ENCODE data around the gene PPM1J. TPM values are rescaled to one million over a fixed set of nuclear protein-coding genes. Genes with fewer than 3 reads are reported as not detected.

The PPM1J gene
- polyA plus RNA-seq, 1 of the 3 experiments (the other 2 are of a cell fraction): 5.3 TPM

DNA sequence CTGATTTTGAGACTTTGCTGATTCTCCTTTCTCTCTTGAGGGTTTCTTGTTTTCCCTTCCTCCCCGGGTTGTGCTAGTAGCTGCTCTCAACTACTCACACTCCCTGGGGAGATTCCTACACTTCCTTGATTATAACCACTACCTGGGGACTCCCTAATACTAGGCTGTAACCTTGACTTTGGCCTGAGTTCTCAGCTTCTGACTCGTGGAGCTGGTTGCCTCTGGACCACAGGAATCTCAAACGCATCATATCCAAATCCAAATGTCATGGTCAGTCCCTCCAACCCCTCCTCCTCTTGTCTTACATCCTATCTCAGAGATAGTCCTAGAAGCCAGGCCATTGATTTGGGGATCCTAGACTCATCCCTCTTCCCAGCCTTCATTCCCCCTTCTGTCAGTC lies 28.7 kb downstream of the PPM1J start (continued):
- no peak for TF ChIP-seq USF2 (IDR thresholded peaks at IDR 0.05; ENCODE audit: borderline replicate concordance, low read depth, low read length)
- no peak for TF ChIP-seq JUND (IDR thresholded peaks at IDR 0.05)
- TF ChIP-seq FOXJ3 (CRISPR knock-in tag; IDR thresholded peaks at IDR 0.05): no peak
- TF ChIP-seq RCOR1 (IDR thresholded peaks at IDR 0.05; ENCODE audit: low read length): no peak

GRCh38 chr1:112685913-112686312 lies 29.2 kb downstream of the PPM1J start:
- no peak for DNase-seq
- ChIA-PET CTCF (interaction anchor here (0.9 to 1.8 kb wide), 4 partner anchors 11 to 17 kb away, joined by 3 read pairs; no protein-coding TSS in a partner anchor), POLR2A (no interaction called here)
- Histone ChIP-seq H3K4me1 (ENCODE audit: control insufficient read depth in 1 of 2, insufficient read depth in 2 of 2, low read depth in 1 of 2, low read length in 1 of 2) (no peaks in the 10 kb centered on the region; a peak in 1 of 4 replicates), H3F3A (replicated peaks; ENCODE audit: insufficient read depth) (no peaks in the 10 kb centered on the region), H3K9ac (no peak overlapping the region), H3K79me2 (ENCODE audit: insufficient read depth) (peaks cover 52% of the 10 kb centered on the region), H4K20me1 (ENCODE audit: insufficient read depth) (peaks cover 19% of the 10 kb centered on the region), H3K4me3 (ENCODE audit: low read depth in 2 of 2, low read length in 1 of 2) (no peak overlapping the region), H3K9me2 (no peaks in the 10 kb centered on the region), H3K4me2 (no peak overlapping the region), H3K9me3 (no peaks in the 10 kb centered on the region), H2AFZ (ENCODE audit: low read depth) (no peak overlapping the region), H3K27me3 (ENCODE audit: insufficient read depth) (no peaks in the 10 kb centered on the region), H3K27ac (ENCODE audit: low read depth in 2 of 2, low read length in 1 of 2) (no peak overlapping the region), H3K36me3 (replicated peaks in 1 of 2; ENCODE audit: control insufficient read depth in 1 of 2, insufficient read depth in 2 of 2, low read length in 1 of 2) (peaks cover 8 to 12% of the 10 kb centered on the region in 2 experiments)
- TF ChIP-seq RAD21 (IDR thresholded peaks at IDR 0.05; ENCODE audit: low read length): no peak
- TF ChIP-seq, protein P1, sequence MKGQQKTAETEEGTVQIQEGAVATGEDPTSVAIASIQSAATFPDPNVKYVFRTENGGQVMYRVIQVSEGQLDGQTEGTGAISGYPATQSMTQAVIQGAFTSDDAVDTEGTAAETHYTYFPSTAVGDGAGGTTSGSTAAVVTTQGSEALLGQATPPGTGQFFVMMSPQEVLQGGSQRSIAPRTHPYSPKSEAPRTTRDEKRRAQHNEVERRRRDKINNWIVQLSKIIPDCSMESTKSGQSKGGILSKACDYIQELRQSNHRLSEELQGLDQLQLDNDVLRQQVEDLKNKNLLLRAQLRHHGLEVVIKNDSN (IDR thresholded peaks at IDR 0.05; ENCODE audit: borderline replicate concordance, low read depth): no peak
- WGBS (ENCODE audit: low lambda C conversion rate): 93% methylated on average over 5 of the region's 5 CpGs

DNA sequence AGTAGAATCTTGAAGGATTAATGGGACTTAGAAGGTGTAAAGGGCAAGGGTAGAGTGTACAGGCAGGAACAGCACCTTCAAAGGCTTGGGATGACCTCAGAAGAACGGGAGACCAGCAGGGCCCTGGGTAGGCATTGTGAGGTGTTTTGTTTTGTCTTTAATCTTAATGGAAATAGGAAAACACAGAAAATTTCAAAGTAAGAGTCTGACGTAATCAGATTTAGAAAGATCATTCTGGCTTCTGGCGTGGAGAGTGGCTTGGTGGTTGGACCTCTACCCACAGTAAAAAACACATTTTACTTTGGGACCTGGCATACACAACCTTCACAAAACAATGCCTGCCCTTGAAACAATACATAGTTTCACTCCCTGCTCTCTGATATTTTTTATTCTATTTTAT lies 36.5 kb downstream of the PPM1J start:
- Histone ChIP-seq H3K9me2 (no peaks in the 10 kb centered on the region), H3K4me3 (ENCODE audit: low read depth in 2 of 2, low read length in 1 of 2) (no peak overlapping the region), H3K27me3 (ENCODE audit: insufficient read depth) (no peaks in the 10 kb centered on the region), H3F3A (replicated peaks; ENCODE audit: insufficient read depth) (peaks cover 7% of the 10 kb centered on the region), H3K4me2 (no peak overlapping the region), H3K9ac (no peak overlapping the region), H2AFZ (ENCODE audit: low read depth) (no peak overlapping the region), H3K79me2 (ENCODE audit: insufficient read depth) (peaks cover 74% of the 10 kb centered on the region), H3K27ac (ENCODE audit: low read depth in 2 of 2, low read length in 1 of 2) (no peak overlapping the region), H3K4me1 (ENCODE audit: control insufficient read depth in 1 of 2, insufficient read depth in 2 of 2, low read depth in 1 of 2, low read length in 1 of 2) (peaks cover 7 to 10% of the 10 kb centered on the region in 2 experiments; a peak in 3 of 4 replicates), H3K36me3 (replicated peaks in 1 of 2; ENCODE audit: control insufficient read depth in 1 of 2, insufficient read depth in 2 of 2, low read length in 1 of 2) (peaks cover 0 to 3% of the 10 kb centered on the region in 2 experiments), H3K9me3 (no peaks in the 10 kb centered on the region), H4K20me1 (ENCODE audit: insufficient read depth) (no peaks in the 10 kb centered on the region)
- TF ChIP-seq REST (IDR thresholded peaks at IDR 0.05; ENCODE audit: low read depth, low read length) (no peak), TEAD4 (IDR thresholded peaks at IDR 0.05; ENCODE audit: borderline replicate concordance, insufficient read depth) (no peak), MXI1 (IDR thresholded peaks at IDR 0.05; ENCODE audit: low read depth, low read length) (no peak), YY1 (IDR thresholded peaks at IDR 0.05; ENCODE audit: low read depth) (no peak), RCOR1 (IDR thresholded peaks at IDR 0.05; ENCODE audit: low read length) (no peak), RAD21 (IDR thresholded peaks at IDR 0.05; ENCODE audit: low read length) (no peak), PBX3 (IDR thresholded peaks at IDR 0.05) (no peak), EZH2phosphoT487 (IDR thresholded peaks at IDR 0.05; ENCODE audit: borderline replicate concordance, low read depth) (no peak)
- POLR2A ChIA-PET: no interaction called here
- WGBS (ENCODE audit: low lambda C conversion rate): 96% methylated on average over 3 of the region's 3 CpGs
- CTCF ChIA-PET: no interaction called here
- DNase-seq: no peak

Measured in SK-N-SH (cell line).